Caco-2 (cell line): ENCODE measurements around the gene USP53. TPM values are rescaled to one million over a fixed set of nuclear protein-coding genes. Genes with fewer than 3 reads are reported as not detected.

Experiments used
- BruUV-seq: library from RNA; stranded (reverse); fragments of 400-500 nt; replicated peaks from 2 replicates; lab custom pipeline; 2021; lab: Mats Ljungman, UMichigan
- CTCF ChIA-PET: fragments of 300-600 bp; sonication (Branson Sonifier 250); formaldehyde crosslinking; loops from one replicate; lab custom pipeline; 2022; ENCODE audit warnings: antibody characterized with exemption; lab: Charles Lee
- POLR2A ChIA-PET: fragments of 300-600 bp; sonication (Branson Sonifier 250); formaldehyde crosslinking; loops from one replicate; lab custom pipeline; 2022; ENCODE audit warnings: antibody characterized with exemption; lab: Charles Lee
- DNase-seq, 2 experiments: peaks; one replicate each; pipeline versions ENCODE4 v3.0.0 to v3.0.0-alpha.2; 2020 to 2022
- H3K27me3 ChIP-seq: replicated peaks from 2 replicates; pipeline ENCODE4 v1.6.0; 2011; ENCODE audit warnings: low read length; ENCODE audit not compliant: control insufficient read depth, insufficient read depth
- H3K36me3 ChIP-seq: 2 replicates; pipeline ENCODE4 v1.5.1; 2011; ENCODE audit warnings: low read length; ENCODE audit not compliant: control insufficient read depth, insufficient read depth
- H3K4me1 ChIP-seq: fragments of 250-450 bp; sonication (Bioruptor Pico); 2 replicates; pipeline ENCODE4 v1.5.1; 2020; ENCODE audit warnings: mild to moderate bottlenecking
- H3K4me3 ChIP-seq: 2 replicates; pipeline ENCODE4 v1.5.1; 2011; ENCODE audit warnings: low read depth, mild to moderate bottlenecking, control low read depth, low read length
- H3K9me3 ChIP-seq: fragments of 250-450 bp; sonication (Bioruptor Pico); 2 replicates; pipeline ENCODE4 v1.5.1; 2020; ENCODE audit warnings: mild to moderate bottlenecking, moderate library complexity
- H3K27ac Mint-ChIP-seq: one replicate; pipeline ENCODE4 v1.8.0; 2022; ENCODE audit warnings: mixed read lengths; ENCODE audit not compliant: unreplicated experiment
- H3K27me3 Mint-ChIP-seq: one replicate; pipeline ENCODE4 v1.8.0; 2022; ENCODE audit warnings: mixed read lengths; ENCODE audit not compliant: insufficient read depth, unreplicated experiment
- H3K36me3 Mint-ChIP-seq: one replicate; pipeline ENCODE4 v1.8.0; 2022; ENCODE audit warnings: mild to moderate bottlenecking, mixed read lengths; ENCODE audit not compliant: insufficient read depth, unreplicated experiment
- H3K4me1 Mint-ChIP-seq: one replicate; pipeline ENCODE4 v1.8.0; 2022; ENCODE audit warnings: low read depth, mixed read lengths; ENCODE audit not compliant: unreplicated experiment
- H3K4me3 Mint-ChIP-seq: one replicate; pipeline ENCODE4 v1.8.0; 2022; ENCODE audit warnings: mild to moderate bottlenecking, moderate library complexity, mixed read lengths; ENCODE audit not compliant: unreplicated experiment
- H3K9me3 Mint-ChIP-seq: one replicate; pipeline ENCODE4 v1.8.0; 2022; ENCODE audit warnings: mixed read lengths; ENCODE audit not compliant: unreplicated experiment
- CTCF ChIP-seq, 2 experiments: fragments of 200-600 bp in 1 of 2; IDR thresholded peaks; 1 replicate in 1 of 2; 2 replicates in 1 of 2; pipeline versions ENCODE4 v1.5.1 to v1.8.0; 2011 to 2022; ENCODE audit warnings: antibody characterized with exemption in 1 of 2, control low read depth in 1 of 2, inconsistent platforms in 1 of 2, low read depth in 1 of 2, low read length in 1 of 2, mild to moderate bottlenecking in 1 of 2, moderate library complexity in 1 of 2; ENCODE audit not compliant: insufficient read depth in 1 of 2, severe bottlenecking in 1 of 2, unreplicated experiment in 1 of 2
- intact Hi-C: fragments of 100-400 bp; cut with micrococcal nuclease; formaldehyde crosslinking; loops from one replicate; pipeline ENCODE4 v1.10.0; 2022; ENCODE audit not compliant: unreplicated experiment
- total RNA-seq: library from RNA; stranded (reverse); gene quantifications from 2 replicates; pipeline ENCODE4 v1.2.3, GENCODE V29; 2022

The USP53 gene
- total RNA-seq, 1 experiment from 2014 or later = 49.3 TPM

GRCh38 chr4:119289313-119289712, 76.8 kb downstream of the USP53 start:
- no peaks in the 10 kb centered on the region for H3K9me3 ChIP-seq
- no peak overlapping the region for H3K4me3 ChIP-seq
- BruUV-seq = no TSS peak
- Mint-ChIP-seq H3K4me1 (peaks cover 7% of the 10 kb centered on the region), H3K36me3 (peaks cover 20% of the 10 kb centered on the region), H3K4me3 (no peak overlapping the region), H3K27ac (no peak overlapping the region), H3K9me3 (no peaks in the 10 kb centered on the region), H3K27me3 (no peaks in the 10 kb centered on the region)
- intact Hi-C loops = loop anchor here (5.0 kb wide), 1 partner anchor 77 kb away; the partner anchor contains the start of gene USP53
- no peaks in the 10 kb centered on the region for H3K27me3 ChIP-seq
- ChIA-PET CTCF (interaction anchor here (1.0 kb wide), 1 partner anchor 11 kb away, joined by 3 read pairs; no protein-coding TSS in a partner anchor), POLR2A (no interaction called here)
- peaks cover 10% of the 10 kb centered on the region for H3K4me1 ChIP-seq
- H3K36me3 ChIP-seq = no peaks in the 10 kb centered on the region
- no peak for DNase-seq
- no peak for TF ChIP-seq CTCF (IDR thresholded peaks at IDR 0.05; ENCODE audit: insufficient read depth in 1 of 2, low read depth in 1 of 2, low read length in 1 of 2, severe bottlenecking in 1 of 2, unreplicated experiment in 1 of 2)

- DNase-seq = peak in 1 of 2 experiments; percentile 27
- no peaks in the 10 kb centered on the region for H3K9me3 ChIP-seq
- H3K4me3 Mint-ChIP-seq = no peak overlapping the region
- no peaks in the 10 kb centered on the region for H3K4me1 Mint-ChIP-seq
- H3K27ac Mint-ChIP-seq = no peak overlapping the region
- no TSS peak for BruUV-seq
- H3K27me3 ChIP-seq = no peaks in the 10 kb centered on the region
- H3K36me3 ChIP-seq = no peaks in the 10 kb centered on the region
- no peak overlapping the region for H3K4me3 ChIP-seq
- no peak for TF ChIP-seq CTCF (IDR thresholded peaks at IDR 0.05; ENCODE audit: insufficient read depth in 1 of 2, low read depth in 1 of 2, low read length in 1 of 2, severe bottlenecking in 1 of 2, unreplicated experiment in 1 of 2)
- CTCF ChIA-PET = no interaction called here
- intact Hi-C loops = loop anchor here (1.0 kb wide), 1 partner anchor 10 kb away; a partner anchor contains a TSS
- peaks cover 10% of the 10 kb centered on the region for H3K4me1 ChIP-seq
- POLR2A ChIA-PET = no interaction called here
- no peaks in the 10 kb centered on the region for H3K27me3 Mint-ChIP-seq
- H3K9me3 Mint-ChIP-seq = no peaks in the 10 kb centered on the region
- H3K36me3 Mint-ChIP-seq = peaks cover 20% of the 10 kb centered on the region
These were observed 78.1 kb downstream of the USP53 start for GRCh38 chr4:119290598-119290997.

GRCh38 chr4:119296356-119296755, 83.8 kb downstream of the USP53 start:
- ChIA-PET POLR2A (no interaction called here), CTCF (no interaction called here)
- BruUV-seq = no TSS peak
- Mint-ChIP-seq H3K36me3 (peaks cover 65% of the 10 kb centered on the region), H3K27me3 (no peaks in the 10 kb centered on the region), H3K4me3 (no peak overlapping the region), H3K4me1 (peaks cover 7% of the 10 kb centered on the region), H3K27ac (no peak overlapping the region), H3K9me3 (no peaks in the 10 kb centered on the region)
- TF ChIP-seq CTCF (IDR thresholded peaks at IDR 0.05; ENCODE audit: insufficient read depth in 1 of 2, low read depth in 1 of 2, low read length in 1 of 2, severe bottlenecking in 1 of 2, unreplicated experiment in 1 of 2) = no peak
- Histone ChIP-seq H3K4me3 (no peak overlapping the region), H3K4me1 (no peaks in the 10 kb centered on the region), H3K9me3 (no peaks in the 10 kb centered on the region), H3K36me3 (peaks cover 2% of the 10 kb centered on the region; the same call in 1 of the 2 replicates), H3K27me3 (no peaks in the 10 kb centered on the region)
- intact Hi-C loops = loop anchor here (5.0 kb wide), 1 partner anchor 159 kb away; the partner anchor contains the start of gene MYOZ2
- DNase-seq = no peak
